T-helper 2 cell treated with Interferon-gamma antibody and Interleukin-4, amounts not matched to agents 100 ng/mL and 5 ng/mL, for 36 hours (primary cell): ENCODE results near the gene DTX3L. TPM values are rescaled to one million over a fixed set of nuclear protein-coding genes. Genes with fewer than 3 reads are reported as not detected.

ENCODE experiments used
- intact Hi-C: fragments of 100-400 bp; cut with micrococcal nuclease; formaldehyde crosslinking; loops from one replicate; pipeline ENCODE4 v1.15.1; 2023
- total RNA-seq: library from RNA; stranded (reverse); gene quantifications from 2 replicates; pipeline ENCODE4 v1.2.3, GENCODE V29; 2022

DTX3L gene
- total RNA-seq, result 116 and 117 TPM in 2 replicates

GRCh38 chr3:122564155-122564912, at the start of gene DTX3L, which contains the start of gene PARP9:
DTX3L (plus strand) TSS chr3:122564338; CDS start chr3:122564427, 89 bp downstream.
PARP9 (minus strand) TSS chr3:122564300; CDS start chr3:122559620, 4,680 bp downstream.
- intact Hi-C loops, result loop anchor here (1.0 to 5.0 kb wide), 7 partner anchors 46 to 1017 kb away; partner anchors contain the start of genes FAM162A, HSPBAP1, KPNA1 and POLQ

GRCh38 chr3:122515020-122515468, 49.1 kb upstream of the DTX3L start:
- intact Hi-C loops, result loop anchor here (2.0 to 10.0 kb wide), 2 partner anchors 50 to 690 kb away; partner anchors contain the start of genes DTX3L, PARP9 and SEC22A

GRCh38 chr3:122515870-122516269, 48.3 kb upstream of the DTX3L start:
- intact Hi-C loops, result loop anchor here (2.0 to 10.0 kb wide), 2 partner anchors 49 to 689 kb away; partner anchors contain the start of genes DTX3L, PARP9 and SEC22A

- intact Hi-C loops, result loop anchor here (10.0 kb wide), 1 partner anchor 688 kb away; the partner anchor contains the start of gene SEC22A
Measured at GRCh38 chr3:122516846-122517360, 47.2 kb upstream of the DTX3L start.

GRCh38 chr3:122519693-122520092, 44.4 kb upstream of the DTX3L start:
- intact Hi-C loops, result loop anchor here (10.0 kb wide), 1 partner anchor 685 kb away; the partner anchor contains the start of gene SEC22A

- intact Hi-C loops, result no loop called here
Measured at GRCh38 chr3:122520861-122521260, 43.3 kb upstream of the DTX3L start.

- intact Hi-C loops, result no loop called here
Measured at GRCh38 chr3:122523317-122523716, 40.8 kb upstream of the DTX3L start.

- intact Hi-C loops, result loop anchor here (5.0 kb wide), 1 partner anchor 148 kb away; the partner anchor contains the start of genes FAM162A and MIX23
Measured at GRCh38 chr3:122530164-122530563, 34.0 kb upstream of the DTX3L start.

- intact Hi-C loops, result loop anchor here (5.0 kb wide), 1 partner anchor 151 kb away; the partner anchor contains the start of genes FAM162A and MIX23
Measured at GRCh38 chr3:122533480-122533879, 30.7 kb upstream of the DTX3L start.

- intact Hi-C loops, result loop anchor here (5.0 kb wide), 1 partner anchor 152 kb away; the partner anchor contains the start of genes FAM162A and MIX23
Measured at GRCh38 chr3:122533931-122534334, 30.2 kb upstream of the DTX3L start.

GRCh38 chr3:122535964-122536631, 28.0 kb upstream of the DTX3L start:
- intact Hi-C loops, result no loop called here

GRCh38 chr3:122536632-122537001, 27.5 kb upstream of the DTX3L start:
- intact Hi-C loops, result no loop called here

- intact Hi-C loops, result no loop called here
Measured at GRCh38 chr3:122538956-122539490, 25.1 kb upstream of the DTX3L start.

GRCh38 chr3:122546151-122546550, 18.0 kb upstream of the DTX3L start:
- intact Hi-C loops, result no loop called here

GRCh38 chr3:122548076-122548475, 16.1 kb upstream of the DTX3L start:
- intact Hi-C loops, result no loop called here

GRCh38 chr3:122548619-122549018, 15.5 kb upstream of the DTX3L start:
- intact Hi-C loops, result no loop called here

- intact Hi-C loops, result no loop called here
Measured at GRCh38 chr3:122553171-122553570, 11.0 kb upstream of the DTX3L start.

- intact Hi-C loops, result no loop called here
Measured at GRCh38 chr3:122555275-122556071, 8.7 kb upstream of the DTX3L start.

- intact Hi-C loops, result no loop called here
Measured at GRCh38 chr3:122557356-122557755, 6.8 kb upstream of the DTX3L start.

GRCh38 chr3:122558605-122559004, 5.5 kb upstream of the DTX3L start:
- intact Hi-C loops, result no loop called here
